Skeletal muscle tissue (tissue), 4 donors: ENCODE results near the gene DTNB. TPM values are rescaled to one million over a fixed set of nuclear protein-coding genes. Genes with fewer than 3 reads are reported as not detected.

ENCODE experiments used
- H3K27ac ChIP-seq: one replicate; pipeline ENCODE4 v1.7.0; 2013; ENCODE audit warnings: mild to moderate bottlenecking, low read depth, low read length, inconsistent platforms
- H3K27me3 ChIP-seq, 3 donors: one replicate each; pipeline ENCODE4 v1.7.0; 2013; ENCODE audit warnings: low read length in 3 of 3; ENCODE audit not compliant: control insufficient read depth in 3 of 3, insufficient read depth in 3 of 3
- H3K36me3 ChIP-seq, 3 donors: one replicate each; pipeline ENCODE4 v1.7.0; 2013; ENCODE audit warnings: low read length in 3 of 3; ENCODE audit not compliant: control insufficient read depth in 3 of 3, insufficient read depth in 3 of 3
- H3K4me1 ChIP-seq, 3 donors: one replicate each; pipeline ENCODE4 v1.7.0; 2013; ENCODE audit warnings: low read length in 3 of 3, mild to moderate bottlenecking in 3 of 3; ENCODE audit not compliant: control insufficient read depth in 3 of 3, insufficient read depth in 3 of 3
- H3K4me3 ChIP-seq, 3 donors: one replicate each; pipeline ENCODE4 v1.7.0; 2013; ENCODE audit warnings: low read length in 3 of 3
- H3K9ac ChIP-seq, 3 donors: one replicate each; pipeline ENCODE4 v1.7.0; 2013; ENCODE audit warnings: low read length in 3 of 3, mild to moderate bottlenecking in 3 of 3, moderate library complexity in 2 of 3, low read depth in 1 of 3
- H3K9me3 ChIP-seq, 3 donors: one replicate each; pipeline ENCODE4 v1.7.0; 2013; ENCODE audit warnings: low read length in 3 of 3; ENCODE audit not compliant: control insufficient read depth in 3 of 3
- total RNA-seq: library from RNA; depleted of rRNA; stranded (reverse); fragments of >200 nt; gene quantifications from one replicate; pipeline ENCODE4 v1.2.3, GENCODE V29; 2014
- donor health status: Osteomylitis.

The DTNB gene
- total RNA-seq, 1 donor from 2014 or later = 3.1 TPM

DNA sequence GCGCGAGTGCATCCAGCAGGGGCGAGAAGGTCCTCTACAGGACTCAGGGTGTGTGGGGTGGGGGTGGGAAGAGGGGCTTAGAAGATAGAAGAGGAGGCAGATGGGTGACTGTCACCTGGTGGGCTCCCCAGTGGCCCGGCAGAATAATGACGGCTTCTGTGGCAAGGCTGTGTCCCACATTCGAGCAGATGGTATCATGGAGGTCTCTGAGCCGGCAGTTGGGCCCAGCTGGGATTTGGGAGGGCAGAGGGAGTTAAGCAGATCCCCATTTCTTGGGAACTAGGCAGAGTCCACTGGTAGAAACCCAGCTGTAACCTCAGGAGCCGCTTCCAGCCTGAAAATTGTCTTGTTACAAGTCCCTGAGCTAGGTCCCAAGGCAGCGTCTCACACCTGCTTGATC, 28.4 kb upstream of the DTNB start:
- Histone ChIP-seq H3K36me3 (no peaks in the 10 kb centered on the region), H3K4me3 (no peak overlapping the region), H3K4me1 (peaks cover 0 to 7% (median 2%) of the 10 kb centered on the region in 3 donors), H3K27ac (no peak overlapping the region), H3K27me3 (peaks cover 4 to 21% (median 15%) of the 10 kb centered on the region in 3 donors), H3K9ac (no peak overlapping the region), H3K9me3 (no peaks in the 10 kb centered on the region)

DNA sequence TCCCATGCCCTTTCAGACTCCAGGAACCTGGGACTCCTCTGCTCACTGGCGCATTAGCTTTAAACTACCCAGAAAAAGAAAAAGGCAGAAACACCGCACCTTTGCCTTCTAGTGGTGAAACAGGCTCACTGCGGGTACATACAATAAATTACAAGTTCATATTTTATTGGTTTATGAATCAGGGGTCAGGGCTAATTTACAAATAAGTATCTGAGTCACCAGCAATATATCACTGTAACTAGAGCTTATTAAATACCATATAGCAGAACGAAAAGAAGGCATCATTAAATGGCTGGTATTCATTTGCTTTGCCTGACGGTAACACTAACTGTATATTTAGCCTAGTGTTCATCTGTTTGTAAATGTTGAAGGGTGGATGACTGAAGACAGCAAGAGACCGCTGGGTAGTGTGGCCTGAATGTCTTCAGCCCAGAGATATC, 26.9 kb upstream of the DTNB start:
- no peaks in the 10 kb centered on the region for H3K36me3 ChIP-seq
- no peaks in the 10 kb centered on the region for H3K9me3 ChIP-seq
- peaks cover 4 to 21% (median 15%) of the 10 kb centered on the region in 3 donors for H3K27me3 ChIP-seq
- H3K27ac ChIP-seq = no peak overlapping the region
- H3K4me1 ChIP-seq = peaks cover 0 to 7% (median 2%) of the 10 kb centered on the region in 3 donors
- no peak overlapping the region for H3K9ac ChIP-seq
- H3K4me3 ChIP-seq = no peak overlapping the region

DNA sequence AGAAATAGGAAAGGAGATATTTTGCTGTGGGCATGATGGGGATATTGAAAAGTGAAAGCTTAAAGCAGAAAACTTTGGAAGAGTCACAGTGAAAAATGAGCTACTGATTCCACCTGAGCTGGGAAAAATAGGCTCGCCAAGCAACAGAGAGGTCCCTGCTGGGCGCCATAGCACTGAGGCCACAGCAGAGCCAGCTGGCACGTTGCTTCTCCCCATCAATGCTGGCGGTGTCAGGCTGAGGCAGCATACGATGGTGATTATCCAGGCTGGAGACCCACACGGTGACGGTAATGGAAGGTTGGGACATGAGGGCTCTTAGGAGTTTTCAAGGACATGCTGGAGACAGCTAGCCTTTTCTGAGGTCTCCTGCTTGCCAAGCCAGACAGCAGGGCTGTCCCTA, 25.8 kb upstream of the DTNB start:
- Histone ChIP-seq H3K4me1 (peaks cover 0 to 7% (median 2%) of the 10 kb centered on the region in 3 donors), H3K36me3 (no peaks in the 10 kb centered on the region), H3K9me3 (no peaks in the 10 kb centered on the region), H3K4me3 (no peak overlapping the region), H3K27me3 (peaks cover 4 to 21% (median 15%) of the 10 kb centered on the region in 3 donors), H3K9ac (no peak overlapping the region), H3K27ac (no peak overlapping the region)

DNA sequence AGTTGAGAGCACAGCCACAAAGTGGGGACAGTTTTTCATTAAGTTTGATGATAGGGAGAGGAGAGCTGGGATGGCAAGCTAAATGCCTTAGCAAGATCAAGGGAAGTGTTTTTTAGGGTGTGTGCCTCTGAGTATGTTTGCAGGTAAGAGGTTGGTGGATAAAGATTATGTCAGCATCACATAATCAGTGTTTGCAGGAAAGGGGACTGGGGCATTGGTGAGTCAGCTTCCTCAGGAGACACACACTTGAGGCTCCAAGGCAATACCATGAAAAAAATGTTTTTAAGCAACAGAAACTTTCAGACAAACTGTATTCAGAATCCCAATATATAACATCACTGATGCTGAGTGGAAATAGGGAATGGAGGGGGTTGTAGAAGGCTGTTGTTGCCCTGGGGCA, 25.4 kb upstream of the DTNB start:
- Histone ChIP-seq H3K9me3 (no peaks in the 10 kb centered on the region), H3K27ac (no peak overlapping the region), H3K36me3 (no peaks in the 10 kb centered on the region), H3K9ac (no peak overlapping the region), H3K4me3 (no peak overlapping the region), H3K27me3 (peaks cover 4 to 21% (median 15%) of the 10 kb centered on the region in 3 donors), H3K4me1 (peaks cover 0 to 7% (median 2%) of the 10 kb centered on the region in 3 donors)

DNA sequence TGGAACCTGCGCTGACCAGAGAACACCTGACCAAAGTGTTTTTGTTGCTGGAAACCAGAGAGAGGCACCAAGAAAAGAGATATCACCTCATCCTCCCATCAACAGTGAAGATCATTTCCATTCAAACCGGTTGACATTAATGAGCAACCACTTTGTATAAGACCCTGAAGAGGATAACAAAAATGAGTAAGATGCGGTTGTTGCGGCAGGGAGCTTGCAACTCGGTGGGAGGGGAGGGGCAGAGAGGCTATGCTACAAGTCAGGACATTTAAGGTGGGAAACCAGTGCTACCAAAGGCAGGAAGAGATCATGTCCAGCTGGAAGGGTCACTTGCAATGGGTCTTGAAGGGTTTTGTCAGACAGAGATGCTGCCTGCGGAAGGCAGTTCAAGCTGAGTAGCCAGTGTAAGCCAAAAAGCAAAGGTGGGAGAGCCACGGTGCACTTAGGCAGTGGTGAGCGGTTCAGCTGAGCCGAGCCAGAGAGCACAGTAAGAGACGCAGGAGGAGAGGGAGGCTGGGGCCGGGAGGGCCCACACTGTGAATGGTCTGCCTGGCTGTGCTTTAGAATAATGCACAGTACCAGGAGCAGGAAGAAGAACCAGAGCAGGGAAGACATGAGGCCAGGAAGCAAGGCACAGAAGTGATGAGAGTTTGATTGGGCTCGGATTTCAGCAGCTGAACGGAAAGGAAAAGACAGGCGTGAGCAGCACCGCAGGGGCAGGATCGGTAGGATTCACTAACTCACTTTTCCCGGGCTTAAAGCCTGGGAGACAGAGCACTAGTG, 24.4 kb upstream of the DTNB start:
- Histone ChIP-seq H3K9ac (peak overlapping the region in 1 of 3 donors; percentile 22), H3K27ac (no peak overlapping the region), H3K27me3 (peaks cover 4 to 21% (median 15%) of the 10 kb centered on the region in 3 donors), H3K4me3 (peak overlapping the region in 1 of 3 donors; percentile 33), H3K9me3 (no peaks in the 10 kb centered on the region), H3K4me1 (peaks cover 0 to 7% (median 2%) of the 10 kb centered on the region in 3 donors), H3K36me3 (no peaks in the 10 kb centered on the region)

DNA sequence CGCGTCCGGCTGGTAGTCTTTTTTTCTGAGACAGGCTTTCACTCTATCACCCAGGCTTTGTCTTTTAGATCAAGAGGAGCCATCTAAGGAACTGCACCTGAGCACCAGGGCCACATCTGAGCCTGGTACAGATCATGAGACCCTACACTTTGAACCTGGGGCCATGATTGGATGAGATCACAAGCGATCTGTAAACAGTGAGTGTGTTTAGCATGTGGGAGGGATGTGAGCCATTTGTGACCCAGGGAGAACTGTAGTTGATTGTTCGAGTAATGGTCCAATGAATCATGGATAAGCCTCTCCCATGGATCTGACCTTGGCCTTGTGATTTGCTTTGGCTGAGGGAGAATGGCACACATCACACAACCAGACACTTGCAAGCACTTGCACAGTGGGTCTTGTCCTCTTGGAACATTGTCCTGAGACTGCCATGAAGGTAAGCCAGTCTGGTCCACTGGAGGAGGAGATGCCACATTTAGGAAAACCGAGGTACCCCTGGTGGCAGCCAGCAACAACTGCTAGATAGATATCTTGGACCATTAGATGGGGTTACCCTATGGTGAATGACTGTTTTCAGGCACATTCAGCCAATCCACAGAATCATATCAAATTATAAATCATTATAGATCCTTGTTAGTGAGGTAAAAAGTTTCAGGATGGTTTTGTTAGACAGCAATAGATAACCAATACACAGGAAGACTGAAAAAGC, 19.5 kb upstream of the DTNB start:
- Histone ChIP-seq H3K4me3 (no peak overlapping the region), H3K27ac (no peak overlapping the region), H3K36me3 (no peaks in the 10 kb centered on the region), H3K9ac (no peak overlapping the region), H3K27me3 (peaks cover 0 to 10% (median 5%) of the 10 kb centered on the region in 3 donors), H3K9me3 (no peaks in the 10 kb centered on the region), H3K4me1 (peaks cover 0 to 3% (median 1%) of the 10 kb centered on the region in 3 donors)

DNA sequence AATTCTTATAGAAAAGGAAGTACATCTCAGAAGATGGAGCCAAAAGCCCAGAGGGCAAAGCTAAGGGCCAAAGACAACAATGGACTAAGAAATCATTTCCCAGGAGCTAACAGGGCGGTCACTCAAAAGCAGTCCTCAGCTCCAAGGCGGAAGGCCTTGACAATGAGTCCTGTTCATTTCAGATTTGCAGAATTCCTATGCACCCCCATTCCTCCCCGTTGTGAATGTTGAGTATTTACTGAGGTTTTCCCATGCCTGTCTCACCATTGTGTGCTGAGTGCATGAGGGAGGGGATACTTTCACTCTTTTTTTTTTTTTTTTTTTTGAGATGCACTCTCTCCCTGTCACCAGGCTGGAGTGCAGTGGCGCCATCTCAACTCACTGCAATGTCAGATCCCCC, 18.8 kb upstream of the DTNB start:
- Histone ChIP-seq H3K27ac (no peak overlapping the region), H3K27me3 (peaks cover 0 to 3% (median 1%) of the 10 kb centered on the region in 3 donors), H3K4me3 (no peak overlapping the region), H3K9ac (no peak overlapping the region), H3K9me3 (no peaks in the 10 kb centered on the region), H3K36me3 (no peaks in the 10 kb centered on the region), H3K4me1 (no peaks in the 10 kb centered on the region)

DNA sequence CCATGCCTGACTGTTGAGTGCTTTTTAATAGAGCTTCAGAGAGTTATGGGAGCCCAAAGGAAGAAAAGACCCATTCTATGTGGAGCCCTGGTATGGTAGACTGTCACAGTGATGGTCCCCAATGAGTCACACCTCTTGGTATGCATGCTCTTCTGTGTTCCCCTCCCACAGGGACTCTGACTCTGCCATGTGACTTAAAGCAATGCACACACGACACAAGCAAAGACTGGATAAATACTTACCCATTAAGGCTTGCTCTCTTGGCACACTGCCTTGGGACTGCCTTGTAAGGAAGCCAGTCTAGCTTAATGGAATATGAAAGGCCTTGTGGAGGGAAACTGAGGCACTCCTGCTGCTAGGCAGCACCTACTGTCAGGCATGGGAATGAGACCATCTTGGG, 16.7 kb upstream of the DTNB start:
- Histone ChIP-seq H3K9ac (no peak overlapping the region), H3K9me3 (no peaks in the 10 kb centered on the region), H3K4me3 (no peak overlapping the region), H3K4me1 (no peaks in the 10 kb centered on the region), H3K27me3 (no peaks in the 10 kb centered on the region), H3K27ac (no peak overlapping the region), H3K36me3 (no peaks in the 10 kb centered on the region)

DNA sequence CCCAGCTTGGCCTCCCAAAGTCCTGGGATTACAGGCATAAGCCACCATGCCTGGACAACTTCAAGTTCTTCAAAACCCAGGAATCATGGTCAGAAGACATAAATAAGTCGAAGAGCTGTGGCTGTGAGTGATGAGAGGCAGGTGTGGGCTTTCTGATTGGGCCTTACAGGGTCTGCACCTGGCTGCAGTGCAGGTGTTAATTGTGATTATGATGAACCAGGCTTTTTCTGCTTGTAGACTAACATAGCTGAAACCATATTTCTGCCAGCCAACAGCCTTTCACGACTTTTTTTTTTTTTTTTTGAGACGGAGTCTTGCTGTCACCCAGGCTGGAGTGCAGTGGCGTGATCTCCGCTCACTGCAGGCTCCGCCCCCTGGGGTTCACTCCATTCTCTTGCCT, 14.9 kb upstream of the DTNB start:
- H3K36me3 ChIP-seq = no peaks in the 10 kb centered on the region
- H3K4me3 ChIP-seq = no peak overlapping the region
- no peak overlapping the region for H3K27ac ChIP-seq
- no peaks in the 10 kb centered on the region for H3K9me3 ChIP-seq
- no peaks in the 10 kb centered on the region for H3K27me3 ChIP-seq
- no peaks in the 10 kb centered on the region for H3K4me1 ChIP-seq
- no peak overlapping the region for H3K9ac ChIP-seq

DNA sequence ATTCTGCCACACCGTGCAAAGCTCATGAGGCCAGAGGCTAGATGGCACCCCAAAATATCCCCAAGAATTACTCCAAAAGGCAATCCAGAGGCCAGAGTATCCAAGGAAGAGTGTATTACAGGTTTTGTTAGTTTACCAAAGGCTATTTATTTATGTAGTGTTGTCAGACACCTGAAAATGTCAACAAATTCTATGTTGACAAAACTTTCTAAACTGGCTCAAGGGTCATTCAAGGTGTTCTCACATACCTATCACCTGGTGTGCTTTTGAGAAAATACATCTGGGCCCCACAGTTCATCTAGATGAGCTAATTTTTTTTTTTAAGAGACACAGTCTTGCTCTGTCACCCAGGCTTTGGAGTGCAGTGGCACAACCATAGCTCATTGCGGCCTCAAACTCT, 12.4 kb upstream of the DTNB start:
- Histone ChIP-seq H3K9me3 (no peaks in the 10 kb centered on the region), H3K36me3 (no peaks in the 10 kb centered on the region), H3K4me3 (no peak overlapping the region), H3K4me1 (no peaks in the 10 kb centered on the region), H3K9ac (no peak overlapping the region), H3K27ac (no peak overlapping the region), H3K27me3 (no peaks in the 10 kb centered on the region)
